GM18519 (cell line): ENCODE results near the gene HMGN3.

Source experiments
- ATAC-seq: cut with Tn5 transposase; IDR thresholded peaks from one replicate; pipeline ENCODE4 v1.9.1; 2021; ENCODE audit warnings: mild to moderate bottlenecking, moderate library complexity; ENCODE audit not compliant: unreplicated experiment, low FRiP score

The HMGN3 gene

GRCh38 chr6:79188885-79189480 lies 45.5 kb downstream of the HMGN3 start:
- ATAC-seq: no peak

- ATAC-seq: no peak
Observed at GRCh38 chr6:79188107-79188506, 46.4 kb downstream of the HMGN3 start.

- ATAC-seq: no peak
Observed at GRCh38 chr6:79186564-79186963, 47.9 kb downstream of the HMGN3 start.

GRCh38 chr6:79184641-79185040 lies 49.8 kb downstream of the HMGN3 start:
- ATAC-seq: no peak

- ATAC-seq: no peak
Observed at GRCh38 chr6:79184086-79184485, 50.4 kb downstream of the HMGN3 start.

GRCh38 chr6:79180052-79180451 lies 54.4 kb downstream of the HMGN3 start:
- ATAC-seq: no peak

- no peak for ATAC-seq
Observed at GRCh38 chr6:79173378-79173777, 61.1 kb downstream of the HMGN3 start.

- no peak for ATAC-seq
Observed at GRCh38 chr6:79170959-79171358, 63.5 kb downstream of the HMGN3 start.

GRCh38 chr6:79170431-79170830 lies 64.1 kb downstream of the HMGN3 start:
- no peak for ATAC-seq

GRCh38 chr6:79168695-79168980 lies 65.8 kb downstream of the HMGN3 start:
- ATAC-seq: no peak

- no peak for ATAC-seq
Observed at GRCh38 chr6:79167931-79168694, 66.4 kb downstream of the HMGN3 start.

- no peak for ATAC-seq
Observed at GRCh38 chr6:79159846-79160245, 74.6 kb downstream of the HMGN3 start.

GRCh38 chr6:79158856-79159516 lies 75.5 kb downstream of the HMGN3 start:
- no peak for ATAC-seq

- ATAC-seq: no peak
Observed at GRCh38 chr6:79157961-79158644, 76.4 kb downstream of the HMGN3 start.

- no peak for ATAC-seq
Observed at GRCh38 chr6:79152269-79152737, 82.2 kb downstream of the HMGN3 start.
